IMR-90 (cell line): ENCODE data around the gene C20orf144. TPM values are rescaled to one million over a fixed set of nuclear protein-coding genes. Genes with fewer than 3 reads are reported as not detected.

Source experiments
- ATAC-seq: fragments of 200-7000 bp; cut with Tn5 transposase; 2 replicates; pipeline ENCODE4 v1.9.1; 2020; ENCODE audit warnings: low read depth, mild to moderate bottlenecking, moderate library complexity
- BruUV-seq: library from RNA; stranded (reverse); fragments of 400-500 nt; replicated peaks from 2 replicates; lab custom pipeline; 2021; lab: Mats Ljungman, UMichigan
- CTCF ChIA-PET: fragments of 300-600 bp; formaldehyde crosslinking; extraction: SDS; loops from one replicate; lab custom pipeline; 2021; ENCODE audit warnings: antibody characterized with exemption; lab: Yijun Ruan, JAX
- POLR2A ChIA-PET: fragments of 300-600 bp; sonication (Branson Sonifier 250); formaldehyde crosslinking; loops from one replicate; lab custom pipeline; 2022; ENCODE audit warnings: antibody characterized with exemption; ENCODE audit not compliant: unreplicated experiment; lab: Charles Lee
- DNase-seq: peaks from one replicate; pipeline ENCODE4 v3.0.0; 2013
- H2AFZ ChIP-seq: replicated peaks from 2 replicates; pipeline ENCODE3; 2013; ENCODE audit warnings: low read length, mild to moderate bottlenecking; ENCODE audit not compliant: poor library complexity
- H2AK5ac ChIP-seq: 2 replicates; pipeline ENCODE4 v1.6.1; 2013; ENCODE audit warnings: low read depth, low read length, inconsistent platforms
- H2AK9ac ChIP-seq: replicated peaks from 2 replicates; pipeline ENCODE3; 2013; ENCODE audit warnings: mild to moderate bottlenecking, low read depth, low read length, moderate library complexity; ENCODE audit not compliant: poor library complexity
- H2BK120ac ChIP-seq: 2 replicates; pipeline ENCODE4 v1.6.1; 2013; ENCODE audit warnings: low read depth, low read length, inconsistent platforms
- H2BK15ac ChIP-seq: 3 replicates; pipeline ENCODE4 v1.6.1; 2013; ENCODE audit warnings: low read depth, low read length, inconsistent platforms
- H2BK20ac ChIP-seq: 2 replicates; pipeline ENCODE4 v1.6.1; 2013; ENCODE audit warnings: low read depth, mild to moderate bottlenecking, inconsistent platforms, low read length, moderate library complexity
- H2BK5ac ChIP-seq: 2 replicates; pipeline ENCODE4 v1.6.1; 2013; ENCODE audit warnings: mild to moderate bottlenecking, low read depth, low read length, inconsistent platforms; ENCODE audit not compliant: poor library complexity, severe bottlenecking
- H3K14ac ChIP-seq: replicated peaks from 2 replicates; pipeline ENCODE4 v1.6.1; 2013; ENCODE audit warnings: low read depth, low read length, inconsistent platforms
- H3K18ac ChIP-seq: 2 replicates; pipeline ENCODE4 v1.6.1; 2013; ENCODE audit warnings: low read depth, low read length, control low read depth
- H3K23ac ChIP-seq: 2 replicates; pipeline ENCODE4 v1.6.1; 2013; ENCODE audit warnings: low read depth, low read length, inconsistent platforms
- H3K27ac ChIP-seq: 2 replicates; pipeline ENCODE4 v1.5.1; 2013; ENCODE audit warnings: mild to moderate bottlenecking, control low read depth, low read length; ENCODE audit not compliant: insufficient read depth
- H3K27me3 ChIP-seq: 2 replicates; pipeline ENCODE4 v1.6.1; 2013; ENCODE audit warnings: low read length; ENCODE audit not compliant: control insufficient read depth, insufficient read depth
- H3K36me3 ChIP-seq: 2 replicates; pipeline ENCODE4 v1.6.1; 2013; ENCODE audit warnings: low read length, mixed read lengths; ENCODE audit not compliant: control insufficient read depth, insufficient read depth
- H3K4ac ChIP-seq: 2 replicates; pipeline ENCODE4 v1.6.1; 2013; ENCODE audit warnings: low read depth, low read length, inconsistent platforms
- H3K4me1 ChIP-seq: 2 replicates; pipeline ENCODE4 v1.6.1; 2013; ENCODE audit warnings: low read length, mixed read lengths; ENCODE audit not compliant: control insufficient read depth, insufficient read depth
- H3K4me2 ChIP-seq: 2 replicates; pipeline ENCODE4 v1.6.1; 2013; ENCODE audit warnings: low read depth, mild to moderate bottlenecking, control low read depth, low read length, moderate library complexity
- H3K4me3 ChIP-seq: 2 replicates; pipeline ENCODE4 v1.5.1; 2013; ENCODE audit warnings: low read depth, mild to moderate bottlenecking, control low read depth, low read length, moderate library complexity; ENCODE audit not compliant: insufficient read depth
- H3K56ac ChIP-seq: 2 replicates; pipeline ENCODE4 v1.6.1; 2013; ENCODE audit warnings: low read length, inconsistent platforms; ENCODE audit not compliant: insufficient read depth; ENCODE audit errors: extremely low read depth
- H3K79me1 ChIP-seq, 2 experiments: 2 replicates each; pipeline ENCODE4 v1.6.1; 2013; ENCODE audit warnings: low read length in 2 of 2, inconsistent platforms in 1 of 2, low read depth in 1 of 2
- H3K9ac ChIP-seq: 2 replicates; pipeline ENCODE4 v1.6.1; 2013; ENCODE audit warnings: low read depth, low read length, control low read depth
- H3K9me1 ChIP-seq: 2 replicates; pipeline ENCODE4 v1.6.1; 2013; ENCODE audit warnings: low read length, inconsistent platforms; ENCODE audit not compliant: insufficient read depth
- H3K9me3 ChIP-seq: 2 replicates; pipeline ENCODE4 v1.6.1; 2013; ENCODE audit warnings: low read length; ENCODE audit not compliant: control insufficient read depth, insufficient read depth
- H4K20me1 ChIP-seq: 2 replicates; pipeline ENCODE4 v1.6.1; 2013; ENCODE audit warnings: low read length, inconsistent platforms; ENCODE audit not compliant: insufficient read depth
- H4K5ac ChIP-seq: 2 replicates; pipeline ENCODE4 v1.6.1; 2013; ENCODE audit warnings: mild to moderate bottlenecking, low read depth, low read length, control low read depth
- H4K8ac ChIP-seq, 2 experiments: 2 replicates each; pipeline ENCODE4 v1.6.1; 2013; ENCODE audit warnings: low read depth in 2 of 2, low read length in 2 of 2, control low read depth in 1 of 2, inconsistent platforms in 1 of 2
- H4K91ac ChIP-seq: 2 replicates; pipeline ENCODE4 v1.6.1; 2013; ENCODE audit warnings: low read depth, low read length, inconsistent platforms; ENCODE audit not compliant: insufficient read depth
- BHLHE40 ChIP-seq: fragments of 150-350 bp; IDR thresholded peaks from 2 replicates; pipeline ENCODE4 v1.6.1; 2016; ENCODE audit warnings: mild to moderate bottlenecking, low read depth, low read length
- CEBPB ChIP-seq: IDR thresholded peaks from 2 replicates; pipeline ENCODE4 v1.6.1; 2012; ENCODE audit warnings: low read depth, low read length, improper control_type of control experiment
- CHD1 ChIP-seq: IDR thresholded peaks from 2 replicates; pipeline ENCODE4 v1.6.1; 2012; ENCODE audit warnings: low read depth, low read length, improper control_type of control experiment
- CTCF ChIP-seq: conservative IDR thresholded peaks from 2 replicates; pipeline ENCODE4 v1.5.1; 2012; ENCODE audit warnings: mild to moderate bottlenecking, low read depth, low read length, improper control_type of control experiment
- FOS ChIP-seq: fragments of 150-350 bp; IDR thresholded peaks from 2 replicates; pipeline ENCODE4 v1.6.1; 2016; ENCODE audit warnings: low read depth, low read length
- MAFK ChIP-seq: IDR thresholded peaks from 2 replicates; pipeline ENCODE4 v1.6.1; 2012; ENCODE audit warnings: low read depth, low read length, improper control_type of control experiment
- MAZ ChIP-seq: IDR thresholded peaks from 2 replicates; pipeline ENCODE4 v1.6.1; 2012; ENCODE audit warnings: low read depth, mild to moderate bottlenecking, low read length, improper control_type of control experiment, moderate library complexity, borderline replicate concordance
- NFE2L2 ChIP-seq: fragments of 150-350 bp; IDR thresholded peaks from 2 replicates; pipeline ENCODE4 v1.6.1; 2016; ENCODE audit warnings: low read depth, mild to moderate bottlenecking, low read length
- POLR2A ChIP-seq: IDR thresholded peaks from 2 replicates; pipeline ENCODE4 v1.6.1; 2012; ENCODE audit warnings: mild to moderate bottlenecking, low read depth, low read length
- RCOR1 ChIP-seq: IDR thresholded peaks from 2 replicates; pipeline ENCODE4 v1.6.1; 2012; ENCODE audit warnings: mild to moderate bottlenecking, low read length, improper control_type of control experiment; ENCODE audit not compliant: insufficient replicate concordance
- SMC3 ChIP-seq: fragments of 150-350 bp; IDR thresholded peaks from 2 replicates; pipeline ENCODE4 v1.6.1; 2016; ENCODE audit warnings: low read depth, mild to moderate bottlenecking, antibody characterized with exemption, low read length, moderate library complexity
- whole genome bisulfite sequencing, 2 experiments: methylation state at CpG; one replicate each; pipeline versions ENCODE4 v1.1.5 to v1.1.7; 2013; ENCODE audit warnings: missing lambda C conversion rate in 2 of 2; ENCODE audit not compliant: insufficient read length in 1 of 2; ENCODE audit errors: extremely low coverage in 2 of 2; 5-methylcytosine and 5-hydroxymethylcytosine counted together
- dilution Hi-C: fragments of 300-500 bp; cut with HindIII; formaldehyde crosslinking; loops from one replicate; pipeline ENCODE4 v1.14.3; 2018; ENCODE audit warnings: low sequenced_read_pairs; ENCODE audit not compliant: unreplicated experiment
- in situ Hi-C: fragments of 300-500 bp; cut with MboI; formaldehyde crosslinking; loops from 3 replicates; pipeline ENCODE4 v1.14.3; 2019; ENCODE audit warnings: low sequenced_read_pairs, inconsistent platforms, mixed read lengths
- intact Hi-C: fragments of 100-400 bp; cut with micrococcal nuclease; formaldehyde crosslinking; loops from 2 replicates; pipeline ENCODE4 v1.10.0; 2022
- polyA plus RNA-seq, 3 experiments: library from polyadenylated mRNA; depleted of rRNA; stranded (reverse); fragments of >200 nt; gene quantifications; 2 replicates each; pipeline ENCODE4 v1.2.3, GENCODE V29; 2012; ENCODE audit warnings: low replicate concordance in 1 of 3
- total RNA-seq: library from RNA; depleted of rRNA; stranded (reverse); fragments of >200 nt; gene quantifications from 2 replicates; pipeline ENCODE4 v1.2.3, GENCODE V29; 2012
- TF ChIP-seq, protein P1 (sequence below): fragments of 150-350 bp; IDR thresholded peaks from 2 replicates; pipeline ENCODE4 v1.6.1; 2016; ENCODE audit warnings: low read depth, mild to moderate bottlenecking, low read length, moderate library complexity, borderline replicate concordance
- TF ChIP-seq, protein P2 (sequence below): fragments of 150-350 bp; IDR thresholded peaks from 2 replicates; pipeline ENCODE4 v1.6.1; 2017; ENCODE audit warnings: mild to moderate bottlenecking, antibody characterized with exemption, low read length, low read depth

The C20orf144 gene
- total and polyA plus RNA-seq, 2 of the 4 experiments (the other 2 are of a cell fraction), result under 0.01 to 0.19 TPM

DNA sequence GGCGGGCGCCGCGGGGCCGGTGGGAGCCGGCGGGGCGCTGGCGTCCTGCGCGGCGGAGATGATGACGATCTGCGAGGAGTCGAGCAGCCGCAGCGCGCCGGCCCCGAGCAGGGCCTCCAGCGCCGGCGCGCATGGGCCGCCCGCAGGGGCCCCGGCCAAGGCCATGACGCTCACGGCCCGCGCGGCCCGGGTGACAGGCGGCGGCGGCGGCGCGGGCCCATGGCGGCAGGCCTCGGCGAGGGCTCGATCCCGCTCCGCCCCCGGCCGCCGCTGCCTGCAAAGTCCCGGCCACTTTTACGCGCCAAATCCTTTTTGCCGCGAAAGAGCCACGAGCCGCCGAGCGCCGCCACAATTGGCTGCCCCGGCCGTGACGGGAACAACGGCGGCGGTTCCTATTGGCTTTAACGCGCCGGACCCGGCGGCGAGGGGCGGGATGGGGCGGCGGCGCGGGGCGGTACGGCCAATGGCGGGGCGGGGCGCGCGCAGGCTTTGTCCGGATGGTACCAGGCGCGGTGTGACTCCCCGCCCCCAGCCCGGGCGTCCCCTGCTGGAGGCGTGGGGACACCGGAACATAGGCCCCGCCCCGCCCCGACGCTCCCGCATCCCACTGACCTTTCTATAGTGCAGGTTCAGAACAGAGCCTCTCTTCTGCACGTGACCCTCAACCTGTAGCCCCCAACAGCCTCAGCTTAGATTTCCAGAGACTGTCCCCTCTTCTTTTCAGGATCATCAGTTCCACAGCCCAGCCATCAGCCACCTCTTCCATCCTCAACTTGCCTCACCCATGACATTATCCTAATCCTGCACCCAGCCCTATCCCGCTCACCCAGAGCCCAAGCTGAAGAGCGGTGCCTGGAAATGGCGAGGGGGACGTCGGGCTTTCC, 24.2 kb downstream of the C20orf144 start, which contains the start of gene E2F1:
Gene E2F1 (minus strand): TSS at position 286 of the 884 bp plus-strand sequence. CDS start 121 bp downstream, at position 165.
- Histone ChIP-seq H3K9ac (peak within 1 kb of the TSS; percentile 81), H3K4me1 (peaks cover 9% of the 10 kb centered on the region), H3K36me3 (no peaks in the 10 kb centered on the region), H2AFZ (peak within 1 kb of the TSS; percentile 93), H3K56ac (no peak within 1 kb of the TSS), H3K9me3 (no peaks in the 10 kb centered on the region), H4K8ac (peak within 1 kb of the TSS; percentile 93 to 96), H2BK120ac (no peak within 1 kb of the TSS), H3K27ac (peak within 1 kb of the TSS; percentile 49; the same call in 1 of the 2 replicates), H4K5ac (peak within 1 kb of the TSS; percentile 92), H2BK20ac (no peak within 1 kb of the TSS), H2AK5ac (peak within 1 kb of the TSS; percentile 65), H3K9me1 (0 out of 2 replicates have a peak, but pooled peaks cover 13% of the 10 kb centered on the region), H3K4me3 (peak within 1 kb of the TSS; percentile 52), H2BK5ac (no peak within 1 kb of the TSS), H3K27me3 (no peaks in the 10 kb centered on the region), H2AK9ac (peak within 1 kb of the TSS; percentile 92), H3K18ac (no peak within 1 kb of the TSS), H3K14ac (peak within 1 kb of the TSS; percentile 91), H4K20me1 (peaks cover 8% of the 10 kb centered on the region; the same call in 1 of the 2 replicates), H3K79me1 (peaks cover 7 to 34% of the 10 kb centered on the region in 2 experiments; a peak in 2 of 4 replicates), H3K4me2 (peak within 1 kb of the TSS; percentile 95), H2BK15ac (no peak within 1 kb of the TSS), H4K91ac (0 out of 2 replicates have a peak within 1 kb of the TSS, but pooled peaks have one; percentile 50), H3K23ac (peak within 1 kb of the TSS; percentile 82), H3K4ac (peak within 1 kb of the TSS; percentile 74)
- ChIA-PET CTCF (no interaction called here), POLR2A (no interaction called here)
- intact Hi-C loops, result no loop called here
- peak; percentile 100 for ATAC-seq
- BruUV-seq, result no TSS peak
- DNase-seq, result peak; percentile 84
- in situ Hi-C loops, result no loop called here
- 0% methylated on average over 65 of the region's 101 CpGs; no CpG with 5 or more reads in 1 of the 2 experiments for WGBS, 2 experiments
- dilution Hi-C loops, result no loop called here
- TF ChIP-seq SMC3 (no peak), CEBPB (no peak), MAFK (no peak), MAZ (peak; percentile 63; the same call in 1 of the 2 replicates), NFE2L2 (no peak), CTCF (peak; percentile 30; the same call in 1 of the 2 replicates), POLR2A (no peak), BHLHE40 (no peak; the same call in 1 of the 2 replicates), FOS (no peak), RCOR1 (no peak), CHD1 (no peak)
- TF ChIP-seq, protein P1, sequence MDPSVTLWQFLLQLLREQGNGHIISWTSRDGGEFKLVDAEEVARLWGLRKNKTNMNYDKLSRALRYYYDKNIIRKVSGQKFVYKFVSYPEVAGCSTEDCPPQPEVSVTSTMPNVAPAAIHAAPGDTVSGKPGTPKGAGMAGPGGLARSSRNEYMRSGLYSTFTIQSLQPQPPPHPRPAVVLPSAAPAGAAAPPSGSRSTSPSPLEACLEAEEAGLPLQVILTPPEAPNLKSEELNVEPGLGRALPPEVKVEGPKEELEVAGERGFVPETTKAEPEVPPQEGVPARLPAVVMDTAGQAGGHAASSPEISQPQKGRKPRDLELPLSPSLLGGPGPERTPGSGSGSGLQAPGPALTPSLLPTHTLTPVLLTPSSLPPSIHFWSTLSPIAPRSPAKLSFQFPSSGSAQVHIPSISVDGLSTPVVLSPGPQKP, result no peak
- TF ChIP-seq, protein P2, sequence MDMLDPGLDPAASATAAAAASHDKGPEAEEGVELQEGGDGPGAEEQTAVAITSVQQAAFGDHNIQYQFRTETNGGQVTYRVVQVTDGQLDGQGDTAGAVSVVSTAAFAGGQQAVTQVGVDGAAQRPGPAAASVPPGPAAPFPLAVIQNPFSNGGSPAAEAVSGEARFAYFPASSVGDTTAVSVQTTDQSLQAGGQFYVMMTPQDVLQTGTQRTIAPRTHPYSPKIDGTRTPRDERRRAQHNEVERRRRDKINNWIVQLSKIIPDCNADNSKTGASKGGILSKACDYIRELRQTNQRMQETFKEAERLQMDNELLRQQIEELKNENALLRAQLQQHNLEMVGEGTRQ, result peak; percentile 86
